Raji (cell line): Measurements from ENCODE around the gene KDM6A.

Experiments
- POLR2A ChIP-seq: IDR thresholded peaks from 2 replicates; pipeline ENCODE4 v1.6.1; 2011; ENCODE audit warnings: low read depth, low read length, control low read depth; ENCODE audit not compliant: insufficient read depth

The KDM6A gene

GRCh38 chrX:44973420-44973932 is 100.5 kb downstream of the KDM6A start:
- no peak for TF ChIP-seq POLR2A

DNA sequence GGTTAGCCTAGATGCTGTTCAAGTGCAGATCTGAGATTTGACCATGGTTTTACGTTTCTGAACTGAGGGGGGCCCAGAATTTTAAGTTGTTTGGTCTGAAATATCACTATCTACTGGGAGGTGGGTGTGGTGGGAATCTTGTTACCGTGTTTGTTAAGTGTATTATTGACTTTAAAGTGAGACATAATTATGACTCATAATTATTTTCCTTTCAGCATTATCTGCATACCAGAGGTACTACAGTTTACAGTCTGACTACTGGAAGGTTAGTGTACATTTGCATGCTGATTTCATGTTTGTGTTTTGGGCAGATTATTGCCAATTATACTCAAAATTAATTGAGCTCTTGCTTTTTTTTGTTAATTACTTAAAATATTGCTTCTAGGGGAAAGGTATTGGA is 101.5 kb downstream of the KDM6A start:
- no peak for TF ChIP-seq POLR2A

DNA sequence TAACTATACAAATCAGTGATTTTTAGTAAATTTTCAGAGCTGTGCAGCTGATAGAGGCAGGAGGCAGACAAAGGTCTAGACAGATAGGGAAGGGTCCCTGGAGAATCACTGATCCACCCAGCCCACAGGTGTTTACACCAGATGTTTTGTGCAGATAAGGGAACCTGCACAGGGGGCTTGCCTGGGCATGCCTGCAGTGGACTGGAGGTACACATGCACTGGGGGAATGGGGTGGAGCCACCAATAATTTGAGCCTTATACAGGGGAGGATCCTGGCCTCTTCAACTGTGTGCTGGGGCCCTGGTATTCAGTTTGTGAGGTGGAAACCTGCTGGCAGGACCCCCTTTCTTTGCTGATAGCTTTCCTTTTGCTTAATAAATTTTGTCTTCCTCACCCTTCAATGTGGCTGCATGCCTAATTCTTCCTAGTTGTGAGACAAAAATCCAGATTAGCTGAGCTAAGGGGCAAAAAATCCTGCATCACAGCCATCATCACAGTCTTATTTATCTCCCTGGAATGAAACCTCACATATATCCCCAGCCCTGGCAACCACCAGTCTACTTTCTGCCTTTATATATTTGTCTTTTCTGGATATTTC is 102.8 kb downstream of the KDM6A start:
- TF ChIP-seq POLR2A: no peak

DNA sequence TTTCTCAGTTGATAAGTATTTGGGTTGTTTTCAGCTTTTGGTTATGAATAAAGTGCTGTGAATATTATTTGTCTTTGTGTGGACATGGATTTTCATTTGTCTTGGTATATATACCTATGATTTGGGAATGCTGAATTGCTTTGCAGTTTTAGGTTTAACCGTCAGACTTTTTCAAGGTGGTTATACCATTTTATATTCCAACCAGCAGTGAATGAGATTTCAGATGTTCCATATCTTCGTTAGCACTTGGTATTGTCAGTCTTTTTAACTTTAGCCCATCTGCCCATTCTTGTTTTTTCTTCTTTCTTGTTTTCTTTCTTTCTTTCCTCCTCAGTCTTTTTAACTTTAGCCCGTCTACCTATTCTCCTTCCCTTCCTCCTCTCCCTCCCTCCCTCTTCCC is 106.0 kb downstream of the KDM6A start:
- no peak for TF ChIP-seq POLR2A

- no peak for TF ChIP-seq POLR2A
Observed at GRCh38 chrX:44980403-44980802, 107.4 kb downstream of the KDM6A start.

DNA sequence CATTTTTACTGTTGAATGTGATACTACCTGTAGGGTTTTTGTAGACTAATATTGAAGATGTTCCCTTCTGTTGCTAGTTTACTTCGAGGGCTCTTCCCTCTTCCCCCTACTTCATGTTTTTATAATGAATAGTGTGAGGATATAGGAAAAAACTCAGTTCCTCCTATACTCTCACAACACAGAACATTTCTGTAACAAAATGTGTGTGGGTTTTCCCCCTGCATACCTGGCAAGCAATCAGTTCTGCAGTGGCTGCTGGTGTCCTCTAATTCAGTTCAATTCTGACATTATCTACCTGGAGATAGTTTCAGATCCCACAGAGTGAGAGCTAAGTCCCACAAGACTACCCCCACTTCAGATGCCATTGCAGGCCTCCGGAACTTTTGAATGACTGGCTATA is 107.9 kb downstream of the KDM6A start:
- no peak for TF ChIP-seq POLR2A

- no peak for TF ChIP-seq POLR2A
Observed at GRCh38 chrX:44989995-44990770, 117.2 kb downstream of the KDM6A start.

- TF ChIP-seq POLR2A: no peak
Observed at GRCh38 chrX:44992775-44993174, 119.8 kb downstream of the KDM6A start.

DNA sequence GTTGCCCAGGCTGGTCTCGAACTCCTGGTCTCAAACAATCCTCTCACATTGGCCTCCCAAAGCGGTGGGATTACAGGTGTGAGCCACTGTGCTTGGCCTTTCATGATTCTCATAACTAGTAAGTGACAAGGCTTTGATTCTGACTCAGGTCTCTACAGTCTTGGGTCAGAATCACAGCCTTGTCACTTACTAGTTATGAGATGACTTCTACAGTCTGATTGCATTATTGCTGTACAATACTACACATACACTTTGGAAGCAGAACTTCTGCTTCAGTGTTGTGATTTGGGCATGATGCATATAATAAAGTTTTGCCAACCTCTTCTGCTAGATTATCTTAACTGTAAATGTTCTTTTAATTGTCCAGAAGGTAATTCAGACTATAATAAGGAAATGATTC is 123.3 kb downstream of the KDM6A start:
- TF ChIP-seq POLR2A: no peak

GRCh38 chrX:44997282-44997812 is 124.4 kb downstream of the KDM6A start:
- no peak for TF ChIP-seq POLR2A

DNA sequence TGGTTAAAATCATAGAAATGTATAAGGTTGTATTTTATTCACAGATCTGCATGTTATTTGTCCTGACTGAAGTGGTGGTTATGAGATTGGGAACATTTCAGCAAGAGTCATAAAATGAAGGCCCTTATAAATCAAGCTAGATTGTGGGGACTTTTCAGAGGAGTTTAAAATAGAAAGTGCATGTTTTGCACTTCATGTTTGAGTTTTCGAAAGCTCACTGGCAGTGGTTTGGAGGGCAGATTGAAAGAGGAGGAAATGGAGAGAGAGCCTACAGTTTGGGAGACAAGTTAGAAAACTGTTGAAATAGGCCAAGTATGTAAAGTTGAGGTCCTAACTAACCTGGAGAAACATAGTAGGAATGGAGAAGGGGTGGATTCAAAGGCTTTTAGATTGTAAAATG is 124.9 kb downstream of the KDM6A start:
- no peak for TF ChIP-seq POLR2A

GRCh38 chrX:45001048-45001447 is 128.1 kb downstream of the KDM6A start:
- no peak for TF ChIP-seq POLR2A

DNA sequence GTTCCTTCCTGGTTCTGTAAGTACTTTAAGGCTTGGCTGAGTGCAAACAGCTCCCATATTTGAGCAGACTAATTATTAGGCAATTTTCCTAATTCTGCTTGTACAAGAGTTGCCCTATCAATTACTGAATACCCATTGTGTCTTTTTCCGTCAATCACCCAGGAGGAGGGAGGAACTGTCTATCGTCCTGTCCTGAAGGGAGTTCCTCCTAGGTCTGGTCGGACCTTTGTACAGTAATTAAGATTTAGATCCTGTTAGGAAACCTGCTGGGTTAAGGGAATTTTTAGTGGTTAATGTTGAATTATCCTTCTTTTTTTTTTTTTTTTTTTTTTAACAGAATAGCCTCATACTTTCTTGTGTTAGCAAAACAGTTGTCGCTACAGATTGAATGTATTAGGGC is 130.1 kb downstream of the KDM6A start:
- TF ChIP-seq POLR2A: no peak

DNA sequence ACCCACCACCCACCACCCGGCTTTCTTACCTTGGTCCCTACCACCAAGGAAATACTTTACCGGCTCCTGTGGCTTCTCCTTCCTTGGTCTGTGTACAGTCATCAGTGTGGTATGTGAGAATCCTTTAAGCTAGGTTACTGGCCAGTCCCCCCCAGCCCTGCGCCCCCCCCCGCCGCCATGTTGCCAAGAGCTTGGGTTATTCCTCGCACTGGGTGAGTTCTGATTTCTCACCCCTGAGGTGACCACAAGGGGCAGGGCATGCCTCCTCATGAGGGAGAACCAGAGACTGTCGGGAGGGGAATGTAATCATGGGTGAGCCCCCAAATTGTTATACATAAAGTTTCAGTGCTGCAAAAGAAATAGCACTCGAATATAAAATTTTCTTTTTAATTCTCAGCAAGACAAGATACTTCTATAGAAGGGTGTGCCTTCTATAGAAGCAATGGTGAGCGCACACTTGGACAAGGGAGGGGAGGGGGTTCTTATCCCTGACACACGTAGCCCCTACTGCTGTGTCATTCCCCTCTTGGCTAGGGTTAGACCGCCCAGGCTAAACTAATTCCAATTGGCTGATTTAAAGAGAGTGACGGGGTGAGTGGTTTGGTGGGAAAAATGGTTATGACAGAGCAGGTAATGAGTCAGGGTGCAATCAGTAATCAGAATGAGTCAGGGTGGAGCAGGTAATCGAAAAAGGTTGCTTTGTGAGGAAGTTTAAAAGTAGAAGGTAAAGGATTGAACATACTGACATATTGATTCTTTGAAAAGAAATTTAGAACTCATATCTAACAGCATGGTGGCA is 133.2 kb downstream of the KDM6A start:
- no peak for TF ChIP-seq POLR2A

- no peak for TF ChIP-seq POLR2A
Observed at GRCh38 chrX:45007598-45007997, 134.6 kb downstream of the KDM6A start.
